OCI-LY7 (cell line): Measurements from ENCODE around the gene CCDC47. TPM values are rescaled to one million over a fixed set of nuclear protein-coding genes. Genes with fewer than 3 reads are reported as not detected.
"Not testable (repeated sequence)": the region's sequence is repeated elsewhere in the genome, so short reads cannot be mapped to it uniquely, and the experiment has no call there.

Experiments used
- BruUV-seq: library from RNA; stranded (reverse); fragments of 400-500 nt; replicated peaks from 2 replicates; lab custom pipeline; 2021; lab: Mats Ljungman, UMichigan
- CTCF ChIA-PET: fragments of 300-600 bp; sonication (Branson Sonifier 250); formaldehyde crosslinking; loops from one replicate; lab custom pipeline; 2022; ENCODE audit warnings: antibody characterized with exemption; ENCODE audit not compliant: unreplicated experiment; lab: Charles Lee
- POLR2A ChIA-PET: fragments of 300-600 bp; sonication (Branson Sonifier 250); formaldehyde crosslinking; loops from one replicate; lab custom pipeline; 2022; ENCODE audit warnings: antibody characterized with exemption; lab: Charles Lee
- DNase-seq: peaks from one replicate; pipeline ENCODE4 v3.0.0-alpha.2; 2015; ENCODE audit warnings: low spot score
- H2AFZ ChIP-seq: fragments of 200-600 bp; sonication (generic), shearing (Covaris generic); 2 replicates; pipeline ENCODE4 v1.6.1; 2014; ENCODE audit warnings: mild to moderate bottlenecking, antibody characterized with exemption, low read length, moderate library complexity
- H3K27ac ChIP-seq: fragments of 200-600 bp; sonication (generic); 2 replicates; pipeline ENCODE4 v1.5.1; 2014; ENCODE audit warnings: mixed run types, low read depth, mild to moderate bottlenecking, moderate library complexity, low read length, inconsistent platforms; ENCODE audit not compliant: poor library complexity, severe bottlenecking
- H3K36me3 ChIP-seq: fragments of 200-600 bp; sonication (generic); 2 replicates; pipeline ENCODE4 v1.6.1; 2014; ENCODE audit warnings: mild to moderate bottlenecking, antibody characterized with exemption, low read length, moderate library complexity, mixed read lengths; ENCODE audit not compliant: insufficient read depth
- H3K4me1 ChIP-seq: fragments of 200-600 bp; sonication (generic); 2 replicates; pipeline ENCODE4 v1.5.1; 2014; ENCODE audit warnings: mild to moderate bottlenecking, low read length; ENCODE audit not compliant: insufficient read depth, poor library complexity, severe bottlenecking
- H3K4me2 ChIP-seq: fragments of 200-600 bp; sonication (generic); 2 replicates; pipeline ENCODE4 v1.6.1; 2014; ENCODE audit warnings: mild to moderate bottlenecking, low read length
- H3K4me3 ChIP-seq: fragments of 200-600 bp; sonication (generic); 2 replicates; pipeline ENCODE4 v1.5.1; 2014; ENCODE audit warnings: mild to moderate bottlenecking, low read depth, low read length; ENCODE audit not compliant: poor library complexity, severe bottlenecking
- H3K79me2 ChIP-seq: fragments of 200-600 bp; sonication (generic); 2 replicates; pipeline ENCODE4 v1.6.1; 2016; ENCODE audit warnings: low read depth, mild to moderate bottlenecking, low read length, moderate library complexity, mixed read lengths; ENCODE audit not compliant: insufficient read depth
- H3K9me2 ChIP-seq: fragments of 200-600 bp; sonication (generic); 2 replicates; pipeline ENCODE4 v1.6.1; 2016; ENCODE audit warnings: mild to moderate bottlenecking, low read length, mixed read lengths; ENCODE audit not compliant: insufficient read depth
- H3K9me3 ChIP-seq: fragments of 200-600 bp; sonication (generic); 2 replicates; pipeline ENCODE4 v1.6.1; 2014; ENCODE audit warnings: mild to moderate bottlenecking, mixed run types, low read length, mixed read lengths
- H4K20me1 ChIP-seq: fragments of 200-600 bp; sonication (generic); 2 replicates; pipeline ENCODE4 v1.6.1; 2014; ENCODE audit warnings: mild to moderate bottlenecking, antibody characterized with exemption, low read length, moderate library complexity, mixed read lengths; ENCODE audit not compliant: insufficient read depth
- EZH2phosphoT487 ChIP-seq: fragments of 200-600 bp; sonication (generic); IDR thresholded peaks from 2 replicates; pipeline ENCODE4 v1.6.1; 2018; ENCODE audit warnings: low read depth, borderline replicate concordance, mild to moderate bottlenecking, mixed run types, antibody characterized with exemption, low read length, moderate library complexity, mixed read lengths
- intact Hi-C: fragments of 100-400 bp; cut with micrococcal nuclease; formaldehyde crosslinking; loops from one replicate; pipeline ENCODE4 v1.10.0; 2022; ENCODE audit not compliant: unreplicated experiment
- total RNA-seq, 2 experiments: library from RNA; depleted of rRNA in 1 of 2; stranded (reverse); fragments of >200 nt in 1 of 2; shearing (Covaris generic) in 1 of 2; gene quantifications; 2 replicates each; pipeline ENCODE4 v1.2.3, GENCODE V29; 2014 to 2022
- TF ChIP-seq, protein P1 (sequence below): fragments of 200-600 bp; sonication (generic); conservative IDR thresholded peaks from 2 replicates; pipeline ENCODE4 v1.5.1; 2014; ENCODE audit warnings: mild to moderate bottlenecking, antibody characterized with exemption, low read length, moderate library complexity, mixed read lengths

The CCDC47 gene
- total RNA-seq, 2 experiments from 2014 or later = 27.5 to 50.3 TPM

DNA sequence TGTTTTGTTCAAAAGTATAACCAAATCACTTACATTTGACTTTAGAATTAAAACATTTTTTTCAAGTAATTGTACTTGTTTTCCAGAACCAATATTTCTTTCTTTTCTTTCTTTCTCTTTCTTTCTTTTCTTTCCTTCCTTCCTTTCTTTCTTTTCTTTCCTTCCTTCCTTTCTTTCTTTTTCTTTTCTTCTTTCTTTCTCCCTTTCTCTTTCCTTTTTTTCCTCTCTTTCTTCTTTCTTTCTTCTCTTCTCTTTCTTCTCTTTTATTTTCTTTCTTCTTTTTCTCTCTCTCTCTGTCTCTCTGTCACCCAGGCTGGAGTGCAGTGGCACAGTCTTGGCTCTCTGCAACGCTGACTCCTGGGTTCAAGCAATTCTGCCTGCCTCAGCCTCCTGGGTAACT is 27.4 kb upstream of the CCDC47 start:
- Histone ChIP-seq H3K4me2 (no peak overlapping the region), H3K4me1 (no peaks in the 10 kb centered on the region), H4K20me1 (no peaks in the 10 kb centered on the region), H3K79me2 (no peaks in the 10 kb centered on the region), H3K4me3 (no peak overlapping the region), H3K9me3 (no peaks in the 10 kb centered on the region), H3K9me2 (no peaks in the 10 kb centered on the region), H3K27ac (no peak overlapping the region), H3K36me3 (peaks cover 100% of the 10 kb centered on the region), H2AFZ (no peak overlapping the region)
- TF ChIP-seq, protein P1, sequence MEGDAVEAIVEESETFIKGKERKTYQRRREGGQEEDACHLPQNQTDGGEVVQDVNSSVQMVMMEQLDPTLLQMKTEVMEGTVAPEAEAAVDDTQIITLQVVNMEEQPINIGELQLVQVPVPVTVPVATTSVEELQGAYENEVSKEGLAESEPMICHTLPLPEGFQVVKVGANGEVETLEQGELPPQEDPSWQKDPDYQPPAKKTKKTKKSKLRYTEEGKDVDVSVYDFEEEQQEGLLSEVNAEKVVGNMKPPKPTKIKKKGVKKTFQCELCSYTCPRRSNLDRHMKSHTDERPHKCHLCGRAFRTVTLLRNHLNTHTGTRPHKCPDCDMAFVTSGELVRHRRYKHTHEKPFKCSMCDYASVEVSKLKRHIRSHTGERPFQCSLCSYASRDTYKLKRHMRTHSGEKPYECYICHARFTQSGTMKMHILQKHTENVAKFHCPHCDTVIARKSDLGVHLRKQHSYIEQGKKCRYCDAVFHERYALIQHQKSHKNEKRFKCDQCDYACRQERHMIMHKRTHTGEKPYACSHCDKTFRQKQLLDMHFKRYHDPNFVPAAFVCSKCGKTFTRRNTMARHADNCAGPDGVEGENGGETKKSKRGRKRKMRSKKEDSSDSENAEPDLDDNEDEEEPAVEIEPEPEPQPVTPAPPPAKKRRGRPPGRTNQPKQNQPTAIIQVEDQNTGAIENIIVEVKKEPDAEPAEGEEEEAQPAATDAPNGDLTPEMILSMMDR = no peak
- TF ChIP-seq EZH2phosphoT487 = no peak
- no peak for DNase-seq
- no TSS peak for BruUV-seq
- ChIA-PET POLR2A (no interaction called here), CTCF (no interaction called here)
- intact Hi-C loops = loop anchor here (10.0 kb wide), 1 partner anchor 46 kb away; no protein-coding TSS in a partner anchor

DNA sequence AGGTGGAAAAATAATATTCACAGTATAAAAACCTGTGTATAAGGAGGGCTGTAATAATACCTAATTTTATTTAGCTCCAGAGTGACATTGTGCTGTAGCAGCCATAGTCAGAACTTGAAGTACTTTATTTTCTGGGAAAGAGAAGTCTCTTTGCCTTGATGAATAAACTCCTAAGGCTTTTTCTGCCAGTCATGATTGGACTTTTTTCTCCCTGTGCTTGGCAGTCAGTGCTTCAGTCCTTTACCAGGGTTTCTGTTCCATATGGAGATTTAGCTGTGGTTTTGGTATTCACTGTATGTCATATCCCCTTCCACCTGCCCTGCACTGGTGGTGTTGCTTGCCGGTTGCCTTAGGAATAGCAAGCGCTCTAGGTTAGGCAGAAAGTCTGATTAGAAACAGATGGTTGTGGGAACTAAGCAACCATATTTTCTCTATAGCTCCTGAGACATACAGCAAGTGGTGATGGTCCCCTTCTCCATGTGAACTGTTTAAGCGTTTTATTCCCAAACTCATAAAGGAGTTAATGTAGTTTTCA is 25.2 kb upstream of the CCDC47 start:
- H3K4me1 ChIP-seq = no peaks in the 10 kb centered on the region
- TF ChIP-seq, protein P1 = no peak
- no peak for TF ChIP-seq EZH2phosphoT487
- BruUV-seq = no TSS peak
- POLR2A ChIA-PET = interaction anchor here (0.5 to 1.6 kb wide), 2 partner anchors 12 to 16 kb away, joined by 4 to 8 read pairs; no protein-coding TSS in a partner anchor
- intact Hi-C loops = no loop called here
- H3K9me2 ChIP-seq = no peaks in the 10 kb centered on the region
- H3K4me3 ChIP-seq = no peak overlapping the region
- H3K79me2 ChIP-seq = peaks cover 7% of the 10 kb centered on the region; the same call in 1 of the 2 replicates
- no peak overlapping the region for H3K27ac ChIP-seq
- CTCF ChIA-PET = no interaction called here
- no peaks in the 10 kb centered on the region for H3K9me3 ChIP-seq
- H4K20me1 ChIP-seq = no peaks in the 10 kb centered on the region
- no peak overlapping the region for H2AFZ ChIP-seq
- DNase-seq = no peak
- no peak overlapping the region for H3K4me2 ChIP-seq
- H3K36me3 ChIP-seq = peaks cover 100% of the 10 kb centered on the region

GRCh38 chr17:63796375-63796774 is 23.0 kb upstream of the CCDC47 start:
- H3K4me3 ChIP-seq, H2AFZ ChIP-seq, DNase-seq, CTCF ChIA-PET, intact Hi-C loops, BruUV-seq, H3K4me1 ChIP-seq, H3K9me2 ChIP-seq, H3K27ac ChIP-seq, H3K9me3 ChIP-seq, POLR2A ChIA-PET, H3K4me2 ChIP-seq, H4K20me1 ChIP-seq: not testable (repeated sequence)
- peaks cover 100% of the 10 kb centered on the region for H3K36me3 ChIP-seq
- peaks cover 28% of the 10 kb centered on the region; the same call in 1 of the 2 replicates for H3K79me2 ChIP-seq
